HG03066 (cell line): ENCODE results near the gene GRID1.

Experiments used
- ATAC-seq: cut with Tn5 transposase; IDR thresholded peaks from one replicate; pipeline ENCODE4 v1.9.1; 2021; ENCODE audit warnings: low read depth; ENCODE audit not compliant: unreplicated experiment

Gene GRID1

DNA sequence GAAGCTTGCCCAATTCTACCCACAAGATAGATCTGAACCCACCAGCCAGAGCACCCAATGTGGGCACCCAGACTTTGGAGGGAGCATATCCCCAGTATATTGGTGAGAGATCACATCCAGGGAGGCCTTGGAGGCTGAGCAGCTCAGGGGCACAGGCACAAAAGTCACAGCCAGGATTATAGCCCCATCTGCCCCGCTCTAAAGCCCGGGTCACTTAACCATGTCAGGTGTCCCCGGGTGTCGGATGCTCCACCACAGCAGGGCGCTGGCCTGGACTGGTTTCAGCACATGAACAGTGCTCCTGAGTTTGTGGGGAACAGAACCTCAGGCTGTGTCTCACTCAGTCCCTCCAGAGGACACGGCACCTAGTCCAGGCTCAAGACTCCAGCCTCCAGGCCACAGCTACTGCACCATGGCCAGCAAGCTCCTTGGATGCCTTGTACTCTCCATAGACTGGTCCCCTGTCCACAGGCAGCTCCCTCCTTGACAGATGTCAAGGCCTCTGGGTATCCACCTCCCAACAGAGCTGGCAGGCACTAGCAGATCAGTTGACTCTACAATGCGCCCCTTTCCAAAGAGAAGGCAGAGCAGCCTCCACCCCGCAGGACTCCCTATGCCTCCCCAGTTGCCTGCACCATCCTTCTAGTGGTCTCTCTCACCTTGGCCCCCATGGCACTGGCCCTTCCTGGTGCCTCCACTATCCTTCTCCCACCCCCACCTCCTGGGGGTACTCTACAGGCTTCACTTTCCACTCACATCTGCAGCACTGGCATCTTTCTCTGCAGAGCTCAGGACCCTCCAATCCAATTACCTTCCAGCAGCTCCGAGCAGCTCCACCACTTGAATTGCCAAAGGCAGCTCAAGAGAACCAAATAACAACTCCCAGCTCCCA lies 306.0 kb downstream of the GRID1 start:
- no peak for ATAC-seq

DNA sequence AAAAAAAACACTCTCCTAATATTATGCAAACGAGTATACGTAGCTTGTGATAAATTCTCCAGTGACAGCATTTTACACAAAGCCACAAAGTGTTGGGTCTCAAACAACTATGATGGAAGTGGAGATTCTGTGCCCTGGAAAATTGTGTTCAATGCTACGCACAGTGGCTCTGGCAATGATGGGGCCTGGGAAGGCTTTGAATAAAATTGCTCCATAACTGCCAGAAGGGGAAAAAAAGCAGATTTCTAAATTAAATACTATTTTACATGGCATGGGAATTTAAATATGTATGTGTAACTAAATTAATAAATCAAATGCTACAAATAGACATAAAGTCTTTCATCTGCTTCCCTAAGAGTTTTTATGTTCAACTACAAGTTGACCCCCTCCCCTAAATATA lies 306.7 kb downstream of the GRID1 start:
- no peak for ATAC-seq

DNA sequence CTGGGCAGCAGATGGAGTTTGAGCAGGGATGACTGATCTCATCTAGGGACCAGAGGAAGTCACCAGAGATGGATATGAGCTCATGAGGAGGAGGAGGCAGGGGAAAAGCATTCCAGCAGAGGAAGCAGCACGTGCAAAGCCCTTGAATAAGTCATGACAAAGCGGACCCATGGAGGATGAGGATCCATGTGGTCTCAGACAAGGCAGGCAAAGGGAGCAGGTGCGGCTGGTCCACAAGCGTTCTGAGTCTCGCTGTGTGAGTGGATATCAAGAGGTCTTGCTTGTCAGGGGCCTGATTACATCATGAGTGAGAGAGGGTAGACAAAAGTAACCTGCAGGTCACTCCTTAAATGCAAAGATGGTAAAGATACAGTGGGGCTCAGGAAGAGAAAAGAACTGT lies 307.6 kb downstream of the GRID1 start:
- no peak for ATAC-seq

DNA sequence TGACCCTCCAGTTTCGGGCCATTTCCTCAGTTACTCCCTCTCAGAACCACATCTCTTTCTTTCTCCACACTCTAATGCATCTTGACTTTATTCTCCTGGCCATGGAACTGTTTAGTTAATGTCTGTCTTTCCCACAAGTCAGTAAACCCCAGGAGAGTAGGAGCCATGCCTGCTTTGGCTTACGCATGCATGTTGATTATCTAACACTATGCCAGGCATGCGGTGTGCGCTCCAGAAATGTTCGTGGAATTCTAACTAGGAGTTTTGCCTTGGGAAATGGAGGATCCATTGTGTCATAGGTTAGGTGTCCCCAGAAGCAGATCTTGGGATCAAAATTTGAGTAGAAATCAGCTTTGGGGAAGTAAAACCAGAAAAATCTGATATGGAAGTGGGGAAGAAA lies 308.9 kb downstream of the GRID1 start:
- ATAC-seq: no peak

DNA sequence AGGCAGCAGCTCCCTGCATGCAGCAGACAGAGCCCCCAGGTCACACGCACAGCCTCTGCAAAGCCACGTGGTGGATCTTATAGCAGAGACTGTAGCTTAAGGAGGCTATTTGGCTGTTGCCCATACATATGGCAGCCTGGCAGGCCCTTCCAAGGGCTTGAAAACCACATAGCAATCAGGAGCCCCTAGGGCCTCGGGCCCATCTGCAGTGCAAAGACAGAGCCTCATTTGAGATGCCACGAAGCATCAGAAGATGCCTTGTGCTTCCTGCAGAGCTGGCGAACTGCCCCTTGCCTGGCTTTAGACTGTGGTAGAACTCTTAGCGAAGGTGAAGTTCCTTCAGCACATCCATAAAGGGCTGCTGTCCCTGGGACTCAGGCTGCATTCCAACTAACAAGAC lies 309.9 kb downstream of the GRID1 start:
- ATAC-seq: no peak

DNA sequence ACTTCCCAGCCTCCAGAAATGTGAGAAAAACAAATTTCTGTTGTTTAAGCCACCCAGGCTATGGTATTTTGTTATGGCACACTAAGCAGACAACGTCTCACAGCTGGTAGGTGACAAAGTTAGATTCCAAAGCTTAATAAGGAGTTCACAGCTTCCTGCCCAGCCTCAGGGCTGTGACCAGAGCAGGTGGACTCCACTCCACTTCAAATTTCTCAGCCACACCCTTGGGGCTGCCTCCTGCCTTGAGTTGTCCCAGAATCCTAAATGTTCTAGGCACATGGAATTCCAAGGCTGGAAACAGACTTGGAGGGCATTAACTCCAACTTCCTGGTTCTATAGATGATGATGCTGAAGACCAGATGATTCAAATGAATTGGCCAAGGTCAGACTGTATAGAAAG lies 310.7 kb downstream of the GRID1 start:
- ATAC-seq: no peak

DNA sequence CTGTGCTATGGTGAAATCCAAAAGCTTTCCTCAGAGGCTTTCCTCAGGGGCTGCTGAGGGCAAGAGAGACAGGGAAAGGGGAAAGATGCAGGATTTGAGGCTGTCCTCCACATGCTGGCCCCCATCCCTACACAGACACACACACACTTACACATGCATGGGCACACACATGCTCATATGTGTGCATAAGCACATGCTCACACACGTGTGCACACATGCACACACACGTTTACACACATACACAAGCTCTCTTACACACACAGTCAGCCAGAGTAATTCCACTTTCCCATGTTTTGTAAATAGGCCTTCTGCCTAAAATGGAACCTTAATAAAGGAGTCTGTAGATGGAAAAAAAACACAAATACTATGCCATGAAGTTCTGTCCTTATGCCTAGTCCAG lies 312.9 kb downstream of the GRID1 start:
- ATAC-seq: no peak

DNA sequence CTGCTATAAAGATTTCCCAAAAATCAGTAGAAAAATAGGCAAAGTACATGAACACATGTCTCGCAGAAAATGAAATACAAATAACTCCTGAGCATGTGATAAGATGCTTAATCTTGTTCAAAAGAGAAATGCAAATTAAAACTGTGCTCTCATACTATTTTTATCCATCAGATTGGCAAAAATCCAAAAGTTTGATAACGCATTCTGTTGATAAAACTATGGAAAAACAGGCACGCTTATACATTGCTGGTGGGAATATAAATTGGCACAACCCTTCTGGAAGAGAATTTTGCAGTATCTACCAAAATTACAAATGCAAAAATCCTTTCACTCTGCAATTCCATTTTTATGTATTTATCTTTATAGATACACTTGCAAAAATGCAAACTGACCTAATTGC lies 315.0 kb downstream of the GRID1 start:
- no peak for ATAC-seq

DNA sequence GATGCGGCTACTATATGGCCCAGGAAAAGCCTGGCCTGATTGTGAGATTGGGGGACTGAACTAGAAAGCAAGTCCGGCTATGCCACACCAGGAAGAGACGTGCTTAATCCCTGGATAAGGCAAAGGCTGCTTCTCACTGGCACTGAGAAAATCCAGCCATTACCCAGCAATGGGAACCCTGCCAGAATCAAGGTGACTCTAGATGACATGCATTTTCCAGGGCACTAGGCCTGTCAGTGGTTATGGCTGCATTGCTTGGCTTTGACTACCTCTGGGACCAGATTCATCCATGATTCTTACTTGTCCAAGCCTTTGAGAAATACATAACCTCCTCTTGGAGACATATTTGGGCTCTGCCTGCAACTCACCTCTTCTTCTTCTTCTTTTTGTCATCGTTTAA lies 317.2 kb downstream of the GRID1 start:
- ATAC-seq: no peak

DNA sequence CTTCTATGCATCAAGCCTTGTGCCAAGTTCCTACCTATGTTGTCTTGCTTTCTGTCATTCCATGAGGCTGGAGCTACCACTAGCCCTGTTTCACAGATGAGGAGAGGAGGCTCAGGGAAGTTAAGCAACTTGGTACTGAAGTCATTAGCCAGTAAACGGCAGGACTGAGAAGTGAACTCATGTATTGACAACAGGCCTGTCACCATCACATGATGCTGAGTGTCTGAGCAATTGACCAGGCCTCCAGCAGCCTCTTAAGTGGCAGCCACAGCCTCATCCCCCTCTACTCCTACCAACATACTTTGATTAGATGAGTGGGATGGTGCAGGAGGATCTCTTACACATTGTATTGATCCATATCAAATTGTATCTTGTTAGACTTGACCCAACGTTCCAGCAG lies 317.6 kb downstream of the GRID1 start:
- ATAC-seq: no peak

DNA sequence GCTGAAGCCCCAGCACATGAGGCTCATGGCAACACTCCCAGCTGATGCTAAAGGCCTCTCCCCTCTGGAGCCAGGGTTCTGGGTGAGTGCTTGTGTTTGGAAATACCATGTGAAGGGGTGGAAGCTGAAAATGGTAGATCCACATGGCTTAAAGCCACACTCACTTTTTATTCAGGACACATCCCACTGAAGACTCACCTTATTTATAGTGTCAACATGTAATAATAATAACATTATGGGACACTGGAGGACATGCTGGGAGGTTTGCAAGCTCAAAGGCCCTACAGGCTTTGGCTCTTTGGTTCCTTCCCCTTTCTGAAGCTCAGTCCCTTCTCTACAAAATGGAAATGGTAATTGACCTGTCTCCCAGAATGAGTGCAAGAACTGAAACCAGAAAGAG lies 318.0 kb downstream of the GRID1 start:
- ATAC-seq: no peak

DNA sequence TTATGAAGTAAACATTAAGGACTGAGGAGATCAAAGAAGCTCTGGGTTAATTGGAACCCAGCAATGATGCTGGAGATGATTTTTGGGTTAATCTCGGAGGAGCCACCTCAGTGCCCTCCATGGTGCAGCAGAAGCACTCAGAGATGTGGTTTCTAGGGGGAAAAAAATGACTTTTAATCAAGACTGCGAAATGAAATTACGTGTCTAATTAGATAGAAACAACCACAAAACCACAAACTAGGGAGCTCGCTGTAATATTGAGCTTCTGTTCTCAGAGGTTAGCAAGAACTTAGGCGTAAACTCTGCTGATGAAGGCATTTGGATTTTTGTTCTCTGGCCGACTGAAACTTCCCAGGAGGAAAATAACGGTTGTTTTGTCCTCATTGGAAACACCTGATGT lies 319.0 kb downstream of the GRID1 start:
- ATAC-seq: no peak

DNA sequence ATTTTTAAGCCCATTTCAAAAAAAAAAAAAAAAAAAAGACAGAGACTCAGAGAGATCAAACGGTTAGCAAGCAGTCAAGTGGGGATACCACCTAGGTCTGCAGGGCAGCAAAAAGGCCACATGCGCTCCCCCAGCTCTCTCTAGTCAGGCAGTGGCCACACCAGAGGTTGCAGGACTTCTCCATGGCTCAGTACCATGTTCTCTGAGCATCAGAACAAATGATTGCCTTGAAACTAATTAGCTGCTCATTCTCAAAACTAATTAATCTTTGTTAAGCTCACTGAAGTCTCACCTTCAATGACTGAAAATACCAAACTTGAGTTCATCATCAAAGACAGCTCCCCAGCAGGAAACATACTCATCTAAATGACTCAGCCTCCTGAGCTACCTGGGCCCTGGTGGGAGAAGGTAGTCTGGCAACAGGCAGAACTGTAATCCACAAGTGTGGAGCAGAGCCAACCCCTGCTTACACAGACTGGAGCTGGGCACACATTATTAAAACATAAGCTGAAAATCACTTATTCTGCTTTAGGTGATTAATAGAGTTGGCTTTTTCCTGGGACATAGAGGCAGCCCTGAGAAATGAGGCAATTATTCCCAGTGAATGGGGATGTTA lies 319.6 kb downstream of the GRID1 start:
- no peak for ATAC-seq

DNA sequence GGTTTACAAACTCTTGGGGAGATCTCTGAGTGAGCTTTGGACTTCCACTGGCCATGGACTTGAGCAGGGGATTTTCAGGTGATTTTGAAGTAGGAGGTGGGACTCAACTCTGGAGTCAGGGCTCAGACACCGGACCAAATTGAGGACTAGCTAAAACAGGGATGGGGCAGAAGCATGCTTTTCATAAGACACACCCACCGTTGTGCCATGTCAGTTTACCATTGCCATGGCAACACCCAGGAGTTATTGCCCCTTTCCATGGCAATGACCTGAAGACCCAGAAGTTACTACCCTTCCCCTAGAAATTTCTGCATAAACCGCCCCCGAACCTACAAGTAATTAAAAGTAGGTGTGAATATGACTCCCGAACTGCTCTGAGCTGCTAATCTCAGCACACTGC lies 320.7 kb downstream of the GRID1 start:
- no peak for ATAC-seq

DNA sequence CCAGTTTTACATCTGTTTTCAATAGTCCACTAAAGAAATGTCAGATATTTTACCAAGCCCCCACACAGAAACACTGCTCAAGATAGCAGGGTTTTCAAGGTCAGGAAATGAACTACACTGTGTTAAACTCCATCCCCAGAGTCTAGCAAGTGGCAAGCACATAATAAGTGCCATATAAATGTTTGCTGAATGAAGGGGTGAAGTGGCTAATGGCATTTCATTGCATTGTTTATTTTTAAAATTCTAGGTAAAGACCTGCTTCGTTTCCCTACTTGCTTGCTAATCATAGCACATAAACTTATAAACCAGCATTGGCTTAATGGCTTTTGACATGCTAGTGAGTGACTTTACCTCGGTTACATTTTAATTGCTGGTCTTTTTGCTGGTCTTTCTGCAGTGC lies 322.6 kb downstream of the GRID1 start:
- no peak for ATAC-seq

DNA sequence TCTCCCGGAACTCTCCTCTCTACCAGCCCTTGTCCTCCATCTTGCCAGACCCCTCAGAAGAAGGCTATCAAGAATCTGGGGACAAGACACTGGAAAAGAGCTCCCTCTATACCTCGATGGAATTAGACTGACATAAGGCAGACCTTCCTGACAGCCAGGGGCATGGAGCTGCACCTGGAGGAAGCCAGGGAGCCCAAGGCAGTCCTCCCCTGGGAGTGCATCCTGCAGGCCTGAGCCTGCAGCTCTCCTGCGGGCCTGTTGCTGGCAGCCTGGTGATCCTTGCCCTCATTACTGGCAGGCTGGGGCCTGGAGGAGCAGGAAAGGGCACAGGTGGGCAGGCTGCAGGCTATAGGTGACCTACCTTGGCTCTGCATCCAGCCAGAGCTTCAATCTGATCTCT lies 323.4 kb downstream of the GRID1 start:
- ATAC-seq: no peak

DNA sequence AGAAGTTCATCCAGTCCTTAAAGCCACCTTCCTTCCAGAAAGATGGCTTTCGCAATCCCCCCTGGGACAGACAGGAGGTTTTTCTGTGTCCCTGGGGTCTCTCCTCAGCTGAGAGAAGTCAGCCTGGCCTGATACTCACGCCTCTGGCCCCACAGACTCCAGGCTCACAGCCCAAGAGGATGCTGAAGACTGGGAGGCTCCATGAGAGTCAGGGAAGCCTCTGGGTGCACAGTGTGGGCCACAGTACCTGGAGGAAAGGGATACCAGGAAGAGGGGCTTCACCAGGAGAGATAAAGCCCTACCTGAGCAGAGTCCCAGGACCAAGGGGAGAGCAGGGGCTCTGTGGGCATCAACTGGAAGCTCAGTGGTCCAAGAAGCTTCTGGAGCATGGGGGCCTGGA lies 324.4 kb downstream of the GRID1 start:
- no peak for ATAC-seq

DNA sequence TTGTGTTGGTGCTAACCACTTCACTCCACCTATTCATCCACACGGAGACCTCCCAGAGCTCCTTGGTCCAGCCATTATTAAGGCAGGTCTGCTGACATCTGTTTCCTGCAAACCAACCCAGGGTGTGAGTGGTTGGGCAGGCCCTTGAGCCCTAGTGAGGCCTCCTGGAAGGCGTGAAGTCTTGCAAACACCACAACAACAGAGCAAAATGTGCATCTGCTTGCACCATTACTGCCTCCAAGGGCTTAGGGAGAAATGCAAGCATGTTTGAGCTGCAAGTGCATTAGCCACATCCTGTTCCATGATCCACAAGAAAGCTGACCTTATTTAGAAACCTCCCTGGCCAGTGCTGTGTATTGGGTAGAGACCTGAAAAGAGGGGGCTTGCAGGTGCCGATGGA lies 325.5 kb downstream of the GRID1 start:
- ATAC-seq: no peak

DNA sequence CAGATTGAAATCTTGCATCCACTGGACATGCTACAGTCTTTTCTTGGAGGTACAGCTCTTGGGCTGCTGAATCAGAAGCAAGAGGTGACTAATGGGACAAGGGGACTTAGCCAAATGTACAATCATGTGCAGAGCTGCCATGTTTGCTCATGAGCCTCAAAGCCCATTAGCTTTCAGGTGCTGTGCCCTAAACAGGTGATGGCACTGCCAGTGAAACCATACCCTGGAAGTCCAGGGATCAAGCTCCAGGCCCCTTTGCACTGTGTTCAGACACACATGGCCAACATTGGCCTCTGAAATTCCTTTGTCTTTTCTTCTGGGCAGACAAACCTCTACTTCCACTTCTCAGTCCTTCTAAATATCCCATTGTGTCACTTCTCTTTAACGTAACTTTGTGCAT lies 328.2 kb downstream of the GRID1 start:
- no peak for ATAC-seq

DNA sequence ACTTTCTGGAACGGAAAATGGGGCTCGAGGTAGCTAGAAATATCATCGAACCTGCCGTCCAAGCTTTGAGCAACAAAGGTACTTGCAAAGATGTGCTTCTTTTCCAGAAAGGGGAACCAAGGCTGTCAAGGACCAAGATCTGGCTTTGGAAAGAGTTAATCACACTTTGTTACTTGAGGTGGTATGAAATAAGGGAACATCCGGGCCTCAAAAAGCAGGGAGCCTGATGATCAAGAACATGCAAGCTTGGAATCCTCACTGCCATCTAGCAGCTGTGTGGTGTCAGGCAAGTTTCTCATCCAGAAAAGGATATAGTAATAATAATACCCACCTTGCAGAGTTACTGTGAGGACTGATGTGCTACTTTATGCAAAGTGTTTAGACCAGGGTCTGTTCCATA lies 329.5 kb downstream of the GRID1 start:
- no peak for ATAC-seq

DNA sequence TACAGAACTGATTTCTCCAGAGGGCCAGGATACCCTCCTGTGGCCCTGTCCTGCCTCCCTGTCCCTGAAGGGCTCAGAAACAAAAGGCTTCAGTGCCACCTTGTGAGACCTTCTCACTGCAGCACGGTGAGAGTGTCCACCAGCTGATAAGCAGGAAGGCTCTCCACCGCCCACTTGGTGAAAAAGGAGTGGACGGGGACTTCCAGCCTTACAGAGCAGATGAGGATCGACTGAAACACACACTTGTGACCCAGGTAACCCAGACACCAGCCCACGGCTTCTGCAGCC lies 330.1 kb downstream of the GRID1 start:
- no peak for ATAC-seq

DNA sequence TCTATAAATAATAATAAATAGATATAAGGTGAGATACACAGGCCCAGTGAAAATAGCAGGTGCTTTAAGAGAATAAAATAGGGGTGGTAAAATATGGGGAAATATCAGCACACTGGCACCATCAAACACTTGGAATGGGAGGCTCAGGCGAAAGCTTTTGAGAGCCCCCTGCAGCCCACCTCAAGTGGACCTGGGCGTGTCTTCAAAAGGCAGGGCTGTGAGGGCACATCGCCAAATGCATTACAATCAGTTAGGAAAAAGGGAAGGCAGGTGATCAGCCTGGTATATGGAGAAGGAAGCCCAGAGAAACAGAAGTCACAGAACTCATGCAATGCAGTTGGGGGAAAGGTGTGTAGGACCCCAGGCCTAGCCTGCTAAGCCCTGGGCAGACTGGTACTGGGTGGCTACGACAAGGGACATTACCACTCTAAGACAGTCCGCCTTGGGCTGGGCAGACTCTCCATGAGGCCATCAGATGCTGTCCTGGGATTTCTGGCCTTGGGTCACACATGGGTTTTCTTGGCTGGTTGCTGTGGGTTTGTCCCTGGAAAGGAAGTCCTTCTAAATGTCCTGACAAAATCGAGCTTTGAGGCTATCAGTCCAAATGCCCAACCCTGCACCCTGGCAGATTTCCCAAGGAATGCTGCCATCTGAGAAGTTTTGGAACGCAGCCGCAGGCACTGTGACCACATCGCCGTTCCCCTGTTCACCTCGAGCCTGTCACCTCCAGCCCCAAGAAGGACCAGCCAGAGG lies 330.6 kb downstream of the GRID1 start:
- no peak for ATAC-seq
